Endothelial cell of umbilical vein (primary cell): ENCODE data around the gene NR3C2. TPM values are rescaled to one million over a fixed set of nuclear protein-coding genes. Genes with fewer than 3 reads are reported as not detected.

Experiments
- BruUV-seq: library from RNA; stranded (reverse); fragments of 400-500 nt; replicated peaks from 2 replicates; lab custom pipeline; 2021; lab: Mats Ljungman, UMichigan
- CTCF ChIA-PET: fragments of 300-600, 350-600 bp; sonication (Branson Sonifier 250); formaldehyde crosslinking; loops from one replicate; lab custom pipeline; 2021; ENCODE audit warnings: antibody characterized with exemption, inconsistent platforms; lab: Charles Lee
- POLR2A ChIA-PET: fragments of 300-600, 350-600 bp; sonication (Branson Sonifier 250); formaldehyde crosslinking; loops from one replicate; lab custom pipeline; 2021; ENCODE audit warnings: antibody characterized with exemption, inconsistent platforms; lab: Charles Lee
- DNase-seq: peaks from one replicate; pipeline ENCODE4 v3.0.0-alpha.2; 2011; ENCODE audit warnings: low read depth, low spot score
- FAIRE-seq: peaks from 2 replicates; lab custom pipeline; 2011; peaks lifted over from hg19 to GRCh38; lab: Jason Lieb, UNC
- H2AFZ ChIP-seq: 2 replicates; pipeline ENCODE4 v1.6.0; 2012; ENCODE audit warnings: low read depth, low read length, control low read depth, inconsistent platforms
- H3K27ac ChIP-seq: 2 replicates; pipeline ENCODE4 v1.5.1; 2011; ENCODE audit warnings: low read depth, mild to moderate bottlenecking, control low read depth, low read length, moderate library complexity; ENCODE audit not compliant: insufficient read depth
- H3K27me3 ChIP-seq, 2 experiments: 2 replicates each; pipeline versions ENCODE4 v1.6.0 to v1.6.1; 2011; ENCODE audit warnings: low read length in 2 of 2, mixed read lengths in 1 of 2; ENCODE audit not compliant: control insufficient read depth in 2 of 2, insufficient read depth in 2 of 2
- H3K36me3 ChIP-seq, 2 experiments: 2 replicates in 1 of 2; 3 replicates in 1 of 2; pipeline ENCODE4 v1.5.1; 2011; ENCODE audit warnings: low read length in 2 of 2, mild to moderate bottlenecking in 1 of 2, moderate library complexity in 1 of 2; ENCODE audit not compliant: control insufficient read depth in 2 of 2, insufficient read depth in 2 of 2; ENCODE audit errors: extremely low read depth in 1 of 2
- H3K4me1 ChIP-seq: 3 replicates; pipeline ENCODE4 v1.5.1; 2011; ENCODE audit warnings: mild to moderate bottlenecking, low read length; ENCODE audit not compliant: control insufficient read depth, insufficient read depth; ENCODE audit errors: extremely low read depth
- H3K4me2 ChIP-seq: 2 replicates; pipeline ENCODE4 v1.6.1; 2011; ENCODE audit warnings: low read length, control low read depth, mixed read lengths; ENCODE audit not compliant: insufficient read depth
- H3K4me3 ChIP-seq, 3 experiments: fragments of 200-600 bp in 1 of 3; sonication (generic), shearing (Covaris generic) in 1 of 3; replicated peaks in 1 of 3; 2 replicates each; pipeline ENCODE4 v1.5.1; 2011 to 2016; ENCODE audit warnings: control low read depth in 3 of 3, low read length in 3 of 3, mild to moderate bottlenecking in 2 of 3, inconsistent platforms in 1 of 3, low read depth in 1 of 3, moderate library complexity in 1 of 3; ENCODE audit not compliant: insufficient read depth in 1 of 3
- H3K79me2 ChIP-seq: 2 replicates; pipeline ENCODE4 v1.6.0; 2012; ENCODE audit warnings: low read length, inconsistent platforms; ENCODE audit not compliant: control insufficient read depth, insufficient read depth
- H3K9ac ChIP-seq: replicated peaks from 2 replicates; pipeline ENCODE3; 2011; ENCODE audit warnings: low read length, control low read depth; ENCODE audit not compliant: insufficient read depth; ENCODE audit errors: extremely low read depth
- H3K9me1 ChIP-seq: replicated peaks from 3 replicates; pipeline ENCODE4 v1.6.0; 2011; ENCODE audit warnings: mild to moderate bottlenecking, low read length; ENCODE audit not compliant: control insufficient read depth, insufficient read depth; ENCODE audit errors: extremely low read depth
- H3K9me3 ChIP-seq: replicated peaks from 2 replicates; pipeline ENCODE4 v1.5.1; 2012; ENCODE audit warnings: low read length, inconsistent platforms; ENCODE audit not compliant: control insufficient read depth, insufficient read depth
- H4K20me1 ChIP-seq: replicated peaks from 2 replicates; pipeline ENCODE3; 2011; ENCODE audit warnings: mild to moderate bottlenecking, low read length; ENCODE audit not compliant: control insufficient read depth, insufficient read depth; ENCODE audit errors: extremely low read depth
- EZH2 ChIP-seq: IDR thresholded peaks from 2 replicates; pipeline ENCODE4 v1.6.1; 2012; ENCODE audit warnings: borderline replicate concordance, low read depth, mild to moderate bottlenecking, moderate library complexity, low read length, inconsistent platforms; ENCODE audit not compliant: severe bottlenecking
- FOS ChIP-seq: IDR thresholded peaks from 2 replicates; pipeline ENCODE4 v1.6.1; 2011; ENCODE audit warnings: mild to moderate bottlenecking, low read length, moderate library complexity, borderline replicate concordance; ENCODE audit not compliant: insufficient read depth
- GATA2 ChIP-seq: IDR thresholded peaks from 2 replicates; pipeline ENCODE4 v1.7.0; 2011; ENCODE audit warnings: low read depth, mild to moderate bottlenecking, moderate library complexity, mixed read lengths, low read length; ENCODE audit not compliant: insufficient read length, insufficient read depth
- JUN ChIP-seq: IDR thresholded peaks from 2 replicates; pipeline ENCODE4 v1.6.1; 2011; ENCODE audit warnings: borderline replicate concordance, low read depth; ENCODE audit not compliant: insufficient read length, insufficient read depth
- MYC ChIP-seq: IDR thresholded peaks from one replicate; pipeline ENCODE4 v1.6.1; 2011; ENCODE audit warnings: mild to moderate bottlenecking, low read depth, low read length
- POLR2A ChIP-seq: IDR thresholded peaks from 2 replicates; pipeline ENCODE4 v1.6.1; 2012; ENCODE audit warnings: low read depth, mild to moderate bottlenecking, control low read depth, low read length
- POLR2AphosphoS5 ChIP-seq: IDR thresholded peaks from 2 replicates; pipeline ENCODE4 v1.6.1; 2012; ENCODE audit warnings: low read depth, mild to moderate bottlenecking, control low read depth, low read length, moderate library complexity; ENCODE audit not compliant: insufficient read depth
- dilution Hi-C: fragments of 300-500 bp; cut with MboI; formaldehyde crosslinking; loops from one replicate; pipeline ENCODE4 v1.15.0; 2019; ENCODE audit warnings: low sequenced_read_pairs; ENCODE audit not compliant: extremely low pct_ligation_motif_present
- intact Hi-C: fragments of 100-400 bp; cut with micrococcal nuclease; formaldehyde crosslinking; loops from one replicate; pipeline ENCODE4 v1.10.0; 2022
- polyA plus RNA-seq, 4 experiments: library from polyadenylated mRNA; depleted of rRNA in 3 of 4; stranded (reverse) in 3 of 4; unstranded in 1 of 4; fragments of >200 nt; gene quantifications; 2 replicates each; pipeline versions ENCODE4 v1.2.1 to v1.2.3, GENCODE V29; 2011 to 2012; ENCODE audit warnings: missing spikeins in 1 of 4
- total RNA-seq: library from RNA; stranded (reverse); gene quantifications from 2 replicates; pipeline ENCODE4 v1.2.3, GENCODE V29; 2021
- TF ChIP-seq, protein P1 (sequence below): IDR thresholded peaks from 2 replicates; pipeline ENCODE4 v1.6.1; 2011; ENCODE audit not compliant: insufficient read depth, insufficient read length
- TF ChIP-seq, protein P2 (sequence below), 2 donors: IDR thresholded peaks; 1 replicate in 1 of 2; 2 replicates in 1 of 2; pipeline ENCODE4 v1.5.1; 2011; ENCODE audit warnings: low read length in 2 of 2, mild to moderate bottlenecking in 2 of 2, moderate library complexity in 2 of 2, control low read depth in 1 of 2, inconsistent platforms in 1 of 2, low read depth in 1 of 2; ENCODE audit not compliant: insufficient read depth in 1 of 2; ENCODE audit errors: extremely low read depth in 1 of 2

NR3C2 gene
- total and polyA plus RNA-seq, 2 donors (not counting 3 experiments of a cell fraction or from before 2014, with no cell fraction given): 4.8 to 16.4 TPM

DNA sequence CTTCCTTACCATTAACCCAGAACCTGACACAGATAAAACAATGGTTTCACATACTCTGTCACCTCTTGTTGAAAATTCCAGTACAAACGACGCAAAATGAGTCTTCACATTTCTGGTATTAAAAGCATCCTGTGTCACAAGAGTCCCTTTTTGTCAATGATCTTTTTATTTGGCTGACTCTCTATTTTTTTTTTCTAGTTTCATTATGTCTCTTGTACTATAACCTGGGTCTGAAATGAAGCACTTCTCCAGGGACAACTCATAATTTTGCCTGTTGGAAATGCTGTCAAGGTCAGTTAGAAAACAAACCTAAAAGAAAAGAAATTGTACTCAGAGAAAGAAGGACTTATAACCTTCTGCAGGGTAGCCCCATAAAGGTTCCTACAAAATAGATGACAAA lies 93.1 kb downstream of the NR3C2 start:
- no peak for DNase-seq
- dilution Hi-C loops (no loop called here), intact Hi-C loops (no loop called here)
- TF ChIP-seq, protein P1, sequence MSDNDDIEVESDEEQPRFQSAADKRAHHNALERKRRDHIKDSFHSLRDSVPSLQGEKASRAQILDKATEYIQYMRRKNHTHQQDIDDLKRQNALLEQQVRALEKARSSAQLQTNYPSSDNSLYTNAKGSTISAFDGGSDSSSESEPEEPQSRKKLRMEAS: no peak
- TF ChIP-seq MYC (no peak), POLR2AphosphoS5 (no peak), JUN (no peak), GATA2 (no peak), POLR2A (no peak), EZH2 (no peak), FOS (no peak)
- TF ChIP-seq, protein P2, sequence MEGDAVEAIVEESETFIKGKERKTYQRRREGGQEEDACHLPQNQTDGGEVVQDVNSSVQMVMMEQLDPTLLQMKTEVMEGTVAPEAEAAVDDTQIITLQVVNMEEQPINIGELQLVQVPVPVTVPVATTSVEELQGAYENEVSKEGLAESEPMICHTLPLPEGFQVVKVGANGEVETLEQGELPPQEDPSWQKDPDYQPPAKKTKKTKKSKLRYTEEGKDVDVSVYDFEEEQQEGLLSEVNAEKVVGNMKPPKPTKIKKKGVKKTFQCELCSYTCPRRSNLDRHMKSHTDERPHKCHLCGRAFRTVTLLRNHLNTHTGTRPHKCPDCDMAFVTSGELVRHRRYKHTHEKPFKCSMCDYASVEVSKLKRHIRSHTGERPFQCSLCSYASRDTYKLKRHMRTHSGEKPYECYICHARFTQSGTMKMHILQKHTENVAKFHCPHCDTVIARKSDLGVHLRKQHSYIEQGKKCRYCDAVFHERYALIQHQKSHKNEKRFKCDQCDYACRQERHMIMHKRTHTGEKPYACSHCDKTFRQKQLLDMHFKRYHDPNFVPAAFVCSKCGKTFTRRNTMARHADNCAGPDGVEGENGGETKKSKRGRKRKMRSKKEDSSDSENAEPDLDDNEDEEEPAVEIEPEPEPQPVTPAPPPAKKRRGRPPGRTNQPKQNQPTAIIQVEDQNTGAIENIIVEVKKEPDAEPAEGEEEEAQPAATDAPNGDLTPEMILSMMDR (IDR thresholded peaks at IDR 0.05; ENCODE audit: extremely low read depth in 1 of 2, insufficient read depth in 1 of 2, low read depth in 1 of 2, low read length in 2 of 2): no peak
- BruUV-seq: no TSS peak
- ChIA-PET POLR2A (no interaction called here), CTCF (interaction anchor here (1.2 kb wide), 1 partner anchor 90 kb away, joined by 3 read pairs; no protein-coding TSS in a partner anchor)
- Histone ChIP-seq H2AFZ (no peak overlapping the region), H3K79me2 (no peaks in the 10 kb centered on the region), H3K4me2 (no peak overlapping the region), H3K4me1 (peaks cover 10% of the 10 kb centered on the region), H4K20me1 (no peaks in the 10 kb centered on the region), H3K9me3 (no peaks in the 10 kb centered on the region), H3K4me3 (no peak overlapping the region), H3K36me3 (no peaks in the 10 kb centered on the region), H3K27ac (no peak overlapping the region), H3K27me3 (no peaks in the 10 kb centered on the region), H3K9me1 (no peaks in the 10 kb centered on the region), H3K9ac (no peak overlapping the region)
- no peak for FAIRE-seq
